Epithelial cell of proximal tubule (primary cell): Measurements from ENCODE around the gene NT5M. TPM values are rescaled to one million over a fixed set of nuclear protein-coding genes. Genes with fewer than 3 reads are reported as not detected.

Experiments
- DNase-seq: peaks from one replicate; pipeline ENCODE4 v3.0.0-alpha.2; 2011; ENCODE audit warnings: low read depth
- H3K4me3 ChIP-seq: 2 replicates; pipeline ENCODE4 v1.5.1; 2011; ENCODE audit warnings: low read depth, mild to moderate bottlenecking, low read length
- CTCF ChIP-seq: conservative IDR thresholded peaks from 2 replicates; pipeline ENCODE4 v1.5.1; 2012; ENCODE audit warnings: low read depth, mild to moderate bottlenecking, low read length
- total RNA-seq: library from RNA; depleted of rRNA; stranded (reverse); fragments of >200 nt; gene quantifications from 2 replicates; pipeline ENCODE4 v1.2.3, GENCODE V29; 2015

Gene NT5M
- total RNA-seq, 1 donor from 2014 or later, result 38.7 TPM

- TF ChIP-seq CTCF, result no peak
- DNase-seq, result no peak
- H3K4me3 ChIP-seq, result no peak overlapping the region
Observed at GRCh38 chr17:17361543-17361866, 58.3 kb downstream of the NT5M start.

GRCh38 chr17:17361867-17362539 lies 58.8 kb downstream of the NT5M start:
- no peak for TF ChIP-seq CTCF
- no peak for DNase-seq
- H3K4me3 ChIP-seq, result no peak overlapping the region

- DNase-seq, result no peak
- TF ChIP-seq CTCF, result no peak
- no peak overlapping the region for H3K4me3 ChIP-seq
Observed at GRCh38 chr17:17362540-17362930, 59.4 kb downstream of the NT5M start.

GRCh38 chr17:17363638-17364337 lies 60.6 kb downstream of the NT5M start:
- no peak overlapping the region for H3K4me3 ChIP-seq
- TF ChIP-seq CTCF, result no peak
- DNase-seq, result no peak

GRCh38 chr17:17364338-17364667 lies 61.1 kb downstream of the NT5M start:
- no peak overlapping the region for H3K4me3 ChIP-seq
- TF ChIP-seq CTCF, result no peak
- no peak for DNase-seq

GRCh38 chr17:17365476-17366110 lies 62.4 kb downstream of the NT5M start:
- TF ChIP-seq CTCF, result no peak
- no peak overlapping the region for H3K4me3 ChIP-seq
- DNase-seq, result no peak
